Kidney (tissue), 14 donors: ENCODE measurements around the gene TTC28. TPM values are rescaled to one million over a fixed set of nuclear protein-coding genes. Genes with fewer than 3 reads are reported as not detected.

ENCODE experiments used
- DNase-seq, 5 donors: peaks; one replicate each; pipeline ENCODE4 v3.0.0-alpha.2; 2013 to 2020
- FAIRE-seq: peaks from 2 replicates; lab custom pipeline; 2012; peaks lifted over from hg19 to GRCh38; lab: Jason Lieb, UNC
- H3K27ac ChIP-seq, 2 donors: one replicate each; pipeline ENCODE4 v1.7.0; 2013; ENCODE audit warnings: low read depth in 2 of 2, low read length in 2 of 2, inconsistent platforms in 1 of 2
- H3K27me3 ChIP-seq: one replicate; pipeline ENCODE4 v1.7.1; 2013; ENCODE audit warnings: low read length, inconsistent platforms; ENCODE audit not compliant: control insufficient read depth, insufficient read depth
- H3K36me3 ChIP-seq, 3 donors: one replicate each; pipeline versions ENCODE4 v1.7.0 to v1.7.1; 2013; ENCODE audit warnings: low read length in 3 of 3, control low read depth in 1 of 3, inconsistent platforms in 1 of 3; ENCODE audit not compliant: insufficient read depth in 3 of 3, control insufficient read depth in 2 of 3
- H3K4me1 ChIP-seq, 3 donors: one replicate each; pipeline versions ENCODE4 v1.7.0 to v1.7.1; 2013; ENCODE audit warnings: low read length in 3 of 3, inconsistent platforms in 1 of 3, low read depth in 1 of 3; ENCODE audit not compliant: control insufficient read depth in 2 of 3, insufficient read depth in 2 of 3
- H3K4me3 ChIP-seq, 3 donors: one replicate each; pipeline versions ENCODE4 v1.7.0 to v1.8.1; 2013; ENCODE audit warnings: low read length in 3 of 3, control low read depth in 1 of 3, inconsistent platforms in 1 of 3
- H3K9ac ChIP-seq, 3 donors: one replicate each; pipeline versions ENCODE4 v1.7.0 to v1.7.1; 2013; ENCODE audit warnings: low read length in 3 of 3, control low read depth in 1 of 3, inconsistent platforms in 1 of 3
- H3K9me3 ChIP-seq, 3 donors: one replicate each; pipeline versions ENCODE4 v1.7.0 to v1.7.1; 2013; ENCODE audit warnings: low read length in 3 of 3, control low read depth in 1 of 3, inconsistent platforms in 1 of 3; ENCODE audit not compliant: control insufficient read depth in 2 of 3, insufficient read depth in 1 of 3
- intact Hi-C: fragments of 100-400 bp; cut with DNase I; formaldehyde crosslinking; loops from one replicate; pipeline ENCODE4 v1.11.1; 2022
- polyA plus RNA-seq: library from polyadenylated mRNA; stranded (reverse); fragments of 350-450 nt; fragmentation: Illumina TruSeq; extraction: RNeasy Lipid Tissue Mini Kit (QIAGEN cat#74804); gene quantifications from one replicate; pipeline ENCODE4 v1.2.3, GENCODE V29; 2014; ENCODE audit warnings: low read depth, low replicate concordance; ENCODE audit not compliant: insufficient read depth
- total RNA-seq: library from RNA; stranded (reverse); fragmentation: NEBNext Ultra II Directional; extraction: Animal tissue kit (Norgen Biotek cat#: 25700); gene quantifications from one replicate; pipeline ENCODE4 v1.2.1, GENCODE V29; 2021
- TF ChIP-seq, protein P1 (sequence below): IDR thresholded peaks from 3 replicates; pipeline ENCODE4 v1.5.1; 2012; ENCODE audit warnings: mild to moderate bottlenecking, moderate library complexity, borderline replicate concordance; ENCODE audit not compliant: insufficient read depth; ENCODE audit errors: extremely low read depth
- donor health status: control.
- donor health status: control.
- donor health status: control.
- donor health status: control.
- donor health status: control.
- donor health status: DM: yes; HTN: yes; CAD: no.
- donor health status: Normal renal cell carcinoma (clear cell type).

The TTC28 gene
- total and polyA plus RNA-seq, 2 donors from 2014 or later, result 3.5 to 40.2 TPM

DNA sequence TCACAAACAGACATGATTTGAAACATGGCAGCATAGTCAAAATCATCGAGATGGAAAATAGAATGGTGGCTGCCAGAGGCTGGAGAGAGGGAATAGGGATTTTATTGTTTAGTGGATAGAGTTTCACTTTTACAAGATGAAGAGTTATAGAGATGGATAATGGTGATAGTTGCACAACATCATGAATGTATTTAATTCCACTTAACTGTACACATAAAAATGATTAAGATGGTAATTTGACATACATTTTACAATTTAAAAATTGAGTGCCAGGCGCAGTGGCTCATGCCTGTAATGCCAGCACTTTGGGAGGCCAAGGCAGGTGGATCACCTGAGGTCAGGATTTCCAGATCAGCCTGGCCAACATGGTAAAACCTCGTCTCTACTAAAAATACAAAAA is 21.2 kb downstream of the TTC28 start:
- Histone ChIP-seq H3K27ac (no peak overlapping the region), H3K27me3 (no peaks in the 10 kb centered on the region), H3K4me3 (no peak overlapping the region), H3K4me1 (no peaks in the 10 kb centered on the region), H3K9ac (no peak overlapping the region), H3K36me3 (no peaks in the 10 kb centered on the region), H3K9me3 (no peaks in the 10 kb centered on the region)
- intact Hi-C loops, result no loop called here
- no peak for DNase-seq
- FAIRE-seq, result no peak
- TF ChIP-seq, protein P1, sequence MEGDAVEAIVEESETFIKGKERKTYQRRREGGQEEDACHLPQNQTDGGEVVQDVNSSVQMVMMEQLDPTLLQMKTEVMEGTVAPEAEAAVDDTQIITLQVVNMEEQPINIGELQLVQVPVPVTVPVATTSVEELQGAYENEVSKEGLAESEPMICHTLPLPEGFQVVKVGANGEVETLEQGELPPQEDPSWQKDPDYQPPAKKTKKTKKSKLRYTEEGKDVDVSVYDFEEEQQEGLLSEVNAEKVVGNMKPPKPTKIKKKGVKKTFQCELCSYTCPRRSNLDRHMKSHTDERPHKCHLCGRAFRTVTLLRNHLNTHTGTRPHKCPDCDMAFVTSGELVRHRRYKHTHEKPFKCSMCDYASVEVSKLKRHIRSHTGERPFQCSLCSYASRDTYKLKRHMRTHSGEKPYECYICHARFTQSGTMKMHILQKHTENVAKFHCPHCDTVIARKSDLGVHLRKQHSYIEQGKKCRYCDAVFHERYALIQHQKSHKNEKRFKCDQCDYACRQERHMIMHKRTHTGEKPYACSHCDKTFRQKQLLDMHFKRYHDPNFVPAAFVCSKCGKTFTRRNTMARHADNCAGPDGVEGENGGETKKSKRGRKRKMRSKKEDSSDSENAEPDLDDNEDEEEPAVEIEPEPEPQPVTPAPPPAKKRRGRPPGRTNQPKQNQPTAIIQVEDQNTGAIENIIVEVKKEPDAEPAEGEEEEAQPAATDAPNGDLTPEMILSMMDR, result no peak

DNA sequence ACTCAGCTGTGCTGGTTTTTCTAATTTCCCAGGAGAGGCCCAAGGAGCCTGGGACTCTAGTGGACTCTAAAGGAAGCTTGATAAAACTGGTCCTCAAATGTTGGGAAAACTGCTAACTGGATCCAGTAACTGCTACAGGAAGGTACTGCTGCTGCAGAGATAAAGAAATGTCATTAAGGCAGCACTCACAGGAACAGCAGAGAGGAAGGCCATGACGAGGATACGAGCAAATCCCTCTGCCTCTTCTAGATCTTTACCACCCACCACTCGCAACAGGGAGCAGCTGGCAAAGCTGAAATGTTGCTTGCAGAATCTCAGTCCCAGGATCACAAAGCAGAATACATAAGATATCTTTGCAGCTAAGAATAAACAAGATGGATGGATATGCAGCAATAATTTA is 23.5 kb downstream of the TTC28 start:
- Histone ChIP-seq H3K4me1 (no peaks in the 10 kb centered on the region), H3K9me3 (no peaks in the 10 kb centered on the region), H3K27ac (no peak overlapping the region), H3K9ac (no peak overlapping the region), H3K4me3 (peak overlapping the region in 1 of 3 donors; percentile 2), H3K36me3 (no peaks in the 10 kb centered on the region), H3K27me3 (no peaks in the 10 kb centered on the region)
- intact Hi-C loops, result no loop called here
- FAIRE-seq, result no peak
- DNase-seq, result no peak
- TF ChIP-seq, protein P1, result no peak

DNA sequence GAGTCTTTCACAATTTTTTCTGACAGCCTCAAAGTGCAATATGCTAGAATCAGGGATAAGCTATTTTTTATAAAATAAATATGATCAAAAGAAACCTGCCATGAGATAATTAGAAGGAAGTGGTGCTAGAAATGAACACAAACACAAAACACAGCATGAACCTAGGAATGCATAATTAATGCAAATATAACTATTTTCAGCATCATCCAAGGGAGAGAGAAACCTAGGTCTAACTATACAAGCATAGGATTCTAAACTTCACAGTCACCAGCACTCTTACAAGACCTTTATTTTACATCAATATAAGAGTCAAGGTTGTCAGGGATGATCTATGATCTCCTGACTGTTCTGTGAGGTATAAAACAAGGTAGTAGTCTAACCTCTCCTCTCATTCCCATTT is 29.2 kb downstream of the TTC28 start:
- no peaks in the 10 kb centered on the region for H3K27me3 ChIP-seq
- TF ChIP-seq, protein P1, result no peak
- no peak overlapping the region for H3K9ac ChIP-seq
- intact Hi-C loops, result no loop called here
- DNase-seq, result no peak
- H3K9me3 ChIP-seq, result no peaks in the 10 kb centered on the region
- no peak for FAIRE-seq
- H3K4me1 ChIP-seq, result no peaks in the 10 kb centered on the region
- no peak overlapping the region for H3K4me3 ChIP-seq
- no peak overlapping the region for H3K27ac ChIP-seq
- H3K36me3 ChIP-seq, result no peaks in the 10 kb centered on the region

DNA sequence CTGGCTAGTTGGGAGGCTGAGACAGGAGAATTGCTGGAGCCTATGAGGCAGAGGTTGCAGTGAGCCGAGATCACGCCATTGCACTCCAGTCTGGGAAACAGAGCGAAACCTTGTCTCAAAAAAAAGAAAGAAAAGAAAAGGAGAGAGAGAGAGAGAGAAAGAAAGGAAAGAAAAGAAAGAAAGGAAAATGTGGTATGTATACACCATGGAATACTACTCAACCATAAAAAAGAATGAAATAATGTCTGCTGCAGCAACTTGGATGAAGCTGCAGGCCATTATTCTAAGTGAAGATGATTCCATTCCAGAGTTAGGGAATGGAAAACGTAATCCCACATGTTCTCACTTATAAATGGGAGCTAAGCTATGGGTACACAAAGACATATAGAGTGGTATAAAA is 30.8 kb downstream of the TTC28 start:
- Histone ChIP-seq H3K27ac (no peak overlapping the region), H3K4me3 (no peak overlapping the region), H3K27me3 (no peaks in the 10 kb centered on the region), H3K36me3 (no peaks in the 10 kb centered on the region), H3K4me1 (no peaks in the 10 kb centered on the region), H3K9me3 (no peaks in the 10 kb centered on the region), H3K9ac (no peak overlapping the region)
- DNase-seq (no peak), FAIRE-seq (no peak)
- TF ChIP-seq, protein P1, result no peak
- intact Hi-C loops, result no loop called here
